PC-3 (cell line): Measurements from ENCODE around the gene SPATA46.

ENCODE experiments used
- CTCF ChIP-seq: fragments of 300-600 bp; sonication (generic); conservative IDR thresholded peaks from 2 replicates; pipeline ENCODE4 v1.5.1; 2017; ENCODE audit warnings: antibody characterized with exemption, low read depth, mild to moderate bottlenecking, low read length
- EZH2 ChIP-seq: fragments of 300-600 bp; sonication (generic); IDR thresholded peaks from one replicate; pipeline ENCODE4 v1.6.1; 2017; ENCODE audit warnings: antibody characterized with exemption, mild to moderate bottlenecking, low read length; ENCODE audit not compliant: unreplicated experiment
- EZH2phosphoT487 ChIP-seq: fragments of 300-600 bp; sonication (generic); IDR thresholded peaks from 2 replicates; pipeline ENCODE4 v1.6.1; 2018; ENCODE audit warnings: mild to moderate bottlenecking, antibody characterized with exemption, low read length, borderline replicate concordance

GRCh38 chr1:162388083-162388594 lies 11.5 kb upstream of the SPATA46 start:
- TF ChIP-seq CTCF (no peak), EZH2phosphoT487 (no peak), EZH2 (no peak)
